Left cardiac atrium (tissue), 4 donors: Measurements from ENCODE around the gene ASIC2. TPM values are rescaled to one million over a fixed set of nuclear protein-coding genes. Genes with fewer than 3 reads are reported as not detected.
A peak's percentile ranks its signal among the peaks of the same experiment; 100 is the strongest.

ENCODE experiments used
- ATAC-seq, 2 donors: fragments of 200-7000 bp; cut with Tn5 transposase; one replicate each; pipeline ENCODE4 v1.9.1; 2020; ENCODE audit warnings: mild to moderate bottlenecking in 2 of 2, moderate library complexity in 2 of 2
- DNase-seq: peaks from one replicate; pipeline ENCODE4 v3.0.0-alpha.2; 2020
- intact Hi-C, 2 donors: fragments of 100-400 bp; cut with DNase I; formaldehyde crosslinking; loops; one replicate each; pipeline versions ENCODE4 v1.14.1 to v1.15.1; 2022 to 2023
- total RNA-seq, 2 donors: library from RNA; stranded (reverse); fragmentation: NEBNext Ultra II Directional; extraction: Animal tissue kit (Norgen Biotek cat#: 25700); gene quantifications; one replicate each; pipeline ENCODE4 v1.2.1, GENCODE V29; 2021
- donor health status: DM: no; HTN: yes; CAD: no.
- donor health status: DM: no; HTN: yes; CAD: no; lungs with severe emphysema.
- donor health status: DM: yes; HTN: yes; CAD: no.
- donor health status: Dilated cardiomyopathy.

The ASIC2 gene
- total RNA-seq, 2 donors from 2014 or later = 0.08 TPM; not detected in 1

DNA sequence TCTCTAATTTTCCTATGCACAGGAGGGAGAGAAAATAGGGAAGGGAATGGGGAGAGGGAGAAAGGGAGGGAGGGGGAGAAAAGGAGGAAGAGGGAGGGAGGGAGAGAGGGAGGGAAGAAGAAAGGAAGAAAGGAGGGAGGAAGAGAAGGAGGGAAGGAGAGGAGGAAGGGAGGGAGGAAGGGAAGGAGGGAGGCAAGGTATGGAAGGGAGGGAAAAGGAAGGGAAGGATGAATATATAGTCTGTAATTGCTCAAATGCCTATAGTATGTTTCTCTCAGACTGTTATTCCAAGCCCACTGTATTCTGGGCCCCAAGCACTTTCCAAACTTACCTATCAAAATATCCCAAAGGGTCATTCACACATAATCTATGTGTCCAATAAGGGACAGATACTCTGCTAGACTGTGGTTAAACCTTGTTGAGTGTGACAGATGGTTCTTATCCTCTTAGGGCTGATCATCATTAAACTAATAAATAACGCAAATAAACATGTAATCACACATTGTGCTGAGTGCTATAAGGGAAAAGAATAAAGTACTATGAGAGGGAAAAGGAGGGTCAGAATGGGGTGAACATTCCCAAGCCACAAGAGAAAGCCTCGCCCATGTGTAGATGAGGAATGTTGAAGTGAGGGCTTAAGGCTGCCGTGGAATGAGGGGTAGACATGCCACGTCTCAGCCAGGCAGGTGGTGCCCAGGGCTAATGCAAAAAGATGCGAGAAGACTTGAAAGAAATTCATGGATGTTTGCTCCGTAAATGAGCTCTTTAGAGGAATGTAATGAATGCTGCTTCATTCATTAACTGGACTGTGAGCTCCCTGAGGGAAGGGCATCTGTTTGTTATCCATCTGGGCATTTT lies 30.6 kb downstream of the ASIC2 start:
- ATAC-seq (no peak), DNase-seq (no peak)
- intact Hi-C loops = no loop called here

DNA sequence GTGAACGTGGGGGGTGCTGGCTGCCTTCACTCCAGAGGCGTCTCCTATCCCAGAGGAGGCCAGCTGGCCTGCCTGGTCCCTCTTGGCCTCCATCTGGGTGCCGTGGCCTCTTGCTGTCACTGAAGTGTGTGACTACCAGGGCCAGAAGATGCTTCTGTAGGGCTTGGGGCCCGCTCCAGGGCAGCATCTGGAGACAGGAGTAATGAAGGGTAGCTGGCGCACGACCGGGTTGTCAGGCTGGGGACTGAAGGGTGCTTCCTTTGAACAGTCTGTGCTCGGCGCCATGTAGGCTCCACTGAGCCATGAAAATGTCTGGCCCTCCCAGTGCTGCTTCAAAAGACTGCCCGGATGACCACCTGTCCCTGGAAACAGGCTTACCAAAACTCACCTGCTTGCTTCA lies 31.3 kb downstream of the ASIC2 start:
- DNase-seq (no peak), ATAC-seq (no peak)
- intact Hi-C loops = no loop called here

DNA sequence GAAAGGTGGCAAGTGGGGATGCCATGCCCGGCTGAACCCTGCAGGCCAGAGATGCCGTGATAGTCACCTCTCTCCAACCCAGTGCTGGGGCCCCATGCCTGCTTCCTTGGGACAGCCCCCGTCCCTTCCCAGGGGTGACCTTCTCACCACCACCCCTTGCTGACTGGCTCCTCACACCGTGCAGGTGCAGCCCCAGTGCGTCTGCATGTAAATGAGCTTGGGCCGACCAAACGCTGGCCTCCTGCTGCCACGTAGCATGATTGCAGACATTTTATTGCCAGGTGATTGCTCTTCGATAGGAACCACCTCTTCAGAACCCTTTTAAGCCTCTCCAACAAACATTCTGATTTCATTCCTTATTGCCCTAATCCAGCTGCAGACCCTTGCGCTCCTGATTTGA lies 32.5 kb downstream of the ASIC2 start:
- DNase-seq = no peak
- no peak for ATAC-seq
- intact Hi-C loops = no loop called here

DNA sequence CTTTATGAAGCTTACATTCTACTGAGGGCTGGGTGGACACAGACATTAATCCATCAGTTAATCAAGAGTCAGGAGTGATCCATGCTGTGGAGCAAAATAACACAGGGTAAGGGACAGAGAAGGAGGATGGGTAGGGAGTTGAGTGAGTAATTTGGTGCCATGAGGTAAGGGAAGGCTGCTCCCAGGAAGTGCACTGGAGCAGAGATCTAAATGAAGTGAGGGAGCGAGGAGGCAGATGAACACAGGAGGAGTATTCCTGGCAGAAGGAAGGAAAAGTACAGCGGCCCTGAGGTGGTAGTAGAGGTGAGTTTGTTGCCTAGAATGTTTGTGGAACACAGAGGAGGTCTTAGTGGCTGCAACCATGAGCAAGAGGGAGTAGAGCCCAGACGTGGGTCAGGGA lies 34.8 kb downstream of the ASIC2 start:
- DNase-seq = no peak
- ATAC-seq = no peak
- intact Hi-C loops = no loop called here

- DNase-seq (no peak), ATAC-seq (no peak)
- intact Hi-C loops = no loop called here
Observed at GRCh38 chr17:33245183-33245582, 47.9 kb downstream of the ASIC2 start.

DNA sequence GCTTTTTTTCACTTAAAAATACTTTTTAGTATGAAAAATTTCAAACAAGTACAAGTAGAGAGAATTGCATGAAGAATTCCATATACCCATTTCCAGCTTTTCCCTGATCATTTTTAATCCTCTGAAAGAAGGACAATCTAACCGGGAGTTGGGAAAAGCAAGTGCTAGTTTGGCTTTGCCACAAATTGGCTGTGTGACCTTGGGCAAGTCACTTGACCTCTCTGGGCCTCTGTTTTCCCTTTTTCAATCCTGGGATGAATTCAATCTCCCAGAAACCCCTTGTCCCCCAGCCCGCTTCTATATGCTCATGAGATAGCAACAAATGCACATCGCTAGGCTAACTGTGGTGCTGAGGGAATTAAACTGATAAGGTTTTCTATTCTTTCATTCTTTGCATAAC lies 49.4 kb downstream of the ASIC2 start:
- intact Hi-C loops = no loop called here
- DNase-seq (no peak), ATAC-seq (no peak)

DNA sequence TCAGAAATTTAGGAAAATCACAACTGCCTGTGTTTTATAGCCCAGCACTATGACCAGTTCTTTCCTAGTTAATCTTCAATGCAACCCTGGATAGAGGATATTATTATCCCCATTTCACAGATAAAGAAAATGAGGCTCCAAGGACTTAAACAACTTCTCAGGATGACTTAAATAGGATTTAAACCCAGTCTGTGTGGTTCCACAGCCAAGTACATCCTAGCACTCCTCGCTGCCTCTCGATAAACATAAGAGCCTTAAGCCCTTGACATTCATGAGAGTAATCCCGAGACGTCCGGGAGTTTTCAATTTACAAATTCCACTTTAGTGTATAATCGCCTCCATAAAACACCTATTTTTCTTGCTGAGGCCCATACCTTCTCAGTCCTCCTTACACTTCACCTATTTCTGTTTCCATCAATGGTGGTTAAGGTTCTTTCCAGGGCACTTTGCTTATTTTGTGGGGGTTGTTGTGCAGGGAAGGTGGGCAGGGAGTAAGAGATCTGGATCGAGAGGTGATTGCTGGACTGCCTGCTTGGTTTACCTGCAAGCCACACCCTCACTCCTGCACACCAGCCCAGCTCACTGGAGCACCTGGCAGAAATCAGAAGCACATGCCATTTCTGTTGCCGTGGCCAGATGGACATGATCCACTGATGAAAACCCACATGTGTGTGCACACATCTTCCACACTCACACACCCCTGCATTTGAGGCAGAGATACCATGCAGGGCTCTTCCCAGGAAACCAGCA lies 50.5 kb downstream of the ASIC2 start:
- DNase-seq (no peak), ATAC-seq (no peak)
- intact Hi-C loops = no loop called here

GRCh38 chr17:33241390-33241789 lies 51.7 kb downstream of the ASIC2 start:
- intact Hi-C loops = no loop called here
- DNase-seq = no peak

GRCh38 chr17:33240362-33240761 lies 52.7 kb downstream of the ASIC2 start:
- intact Hi-C loops = no loop called here
- DNase-seq (no peak), ATAC-seq (no peak)

More at GRCh38 chr17:33241390-33241789, 51.7 kb downstream of the ASIC2 start:
- ATAC-seq = peak; percentile 34 to 96

DNA sequence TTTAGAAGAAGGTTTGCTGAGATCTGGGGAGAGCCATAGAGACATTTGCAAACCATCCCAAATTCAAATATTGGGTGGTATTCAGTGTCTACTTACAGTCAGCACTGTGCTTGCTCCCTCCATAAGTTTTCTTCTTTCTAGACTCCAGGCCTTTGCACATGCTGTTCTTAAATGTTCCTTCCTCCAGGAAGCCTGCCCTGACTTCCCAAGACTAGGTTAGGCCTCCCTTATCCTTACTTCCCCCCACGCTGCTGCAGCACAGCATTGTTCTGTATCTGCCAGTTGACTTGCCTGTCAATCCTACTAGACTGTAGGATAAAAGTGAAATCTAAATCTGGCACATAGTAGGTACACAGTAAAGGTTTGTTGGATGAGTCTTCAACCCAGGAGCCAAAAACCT lies 53.4 kb downstream of the ASIC2 start:
- DNase-seq (no peak), ATAC-seq (no peak)
- intact Hi-C loops = loop anchor here in 1 of 2 donors (10.0 kb wide), 1 partner anchor 55 kb away; the partner anchor contains the start of gene ASIC2

- DNase-seq = peak; percentile 80
- peak; percentile 95 to 99 for ATAC-seq
- intact Hi-C loops = loop anchor here in 1 of 2 donors (10.0 kb wide), 1 partner anchor 60 kb away; the partner anchor contains the start of gene ASIC2
Observed at GRCh38 chr17:33234930-33235685, 58.0 kb downstream of the ASIC2 start.

GRCh38 chr17:33234233-33234632 lies 58.9 kb downstream of the ASIC2 start:
- intact Hi-C loops = loop anchor here in 1 of 2 donors (10.0 kb wide), 1 partner anchor 61 kb away; the partner anchor contains the start of gene ASIC2
- ATAC-seq (no peak), DNase-seq (no peak)

- ATAC-seq (peak; percentile 42 to 62), DNase-seq (no peak)
- intact Hi-C loops = loop anchor here in 1 of 2 donors (10.0 kb wide), 1 partner anchor 61 kb away; the partner anchor contains the start of gene ASIC2
Observed at GRCh38 chr17:33233811-33234177, 59.3 kb downstream of the ASIC2 start.

DNA sequence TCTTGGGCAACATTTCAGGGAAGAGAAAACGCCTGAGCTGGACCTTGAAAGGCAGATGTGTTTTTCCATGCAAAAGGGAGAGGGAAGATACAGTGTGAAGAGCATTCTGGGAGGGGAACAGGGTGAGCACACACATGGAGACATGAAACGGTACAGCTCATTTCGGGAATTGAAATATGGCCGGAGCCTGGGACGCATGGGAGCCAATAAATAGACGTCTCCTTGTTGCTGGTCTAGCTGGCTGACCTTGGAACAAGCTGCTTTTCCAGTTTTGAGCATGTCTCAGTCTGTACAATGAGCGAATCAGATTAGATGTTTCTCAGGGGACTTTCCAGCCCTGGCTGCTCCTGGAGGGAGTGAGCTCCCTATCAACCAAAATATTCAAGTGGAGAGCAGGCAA lies 63.6 kb downstream of the ASIC2 start:
- intact Hi-C loops = no loop called here
- ATAC-seq = no peak
- DNase-seq = no peak

- ATAC-seq (no peak), DNase-seq (no peak)
- intact Hi-C loops = no loop called here
Observed at GRCh38 chr17:33229028-33229427, 64.1 kb downstream of the ASIC2 start.

DNA sequence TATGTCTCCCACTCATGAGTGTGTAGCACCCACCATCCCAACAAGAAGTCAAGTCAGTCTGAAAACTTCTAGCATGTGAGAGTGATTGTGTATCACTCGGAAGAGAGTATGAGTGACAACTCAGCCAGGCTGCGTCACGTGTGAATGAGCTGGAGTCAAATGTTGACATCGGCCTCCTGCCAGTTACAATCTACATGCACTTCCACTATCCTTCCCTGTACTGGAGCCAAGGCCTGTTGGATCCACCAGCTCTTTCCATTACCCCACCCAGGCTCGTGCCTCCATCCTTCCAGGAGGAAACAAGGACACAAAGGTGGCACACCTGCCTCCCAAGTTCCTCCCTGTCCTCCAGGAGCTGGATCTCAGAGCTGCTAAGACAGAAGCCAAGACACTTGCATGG lies 64.5 kb downstream of the ASIC2 start:
- ATAC-seq (peak in 1 of 2 donors; percentile 47), DNase-seq (peak; percentile 42)
- intact Hi-C loops = no loop called here

GRCh38 chr17:33227911-33228310 lies 65.2 kb downstream of the ASIC2 start:
- ATAC-seq (no peak), DNase-seq (no peak)
- intact Hi-C loops = no loop called here

GRCh38 chr17:33225994-33226393 lies 67.1 kb downstream of the ASIC2 start:
- intact Hi-C loops = no loop called here

DNA sequence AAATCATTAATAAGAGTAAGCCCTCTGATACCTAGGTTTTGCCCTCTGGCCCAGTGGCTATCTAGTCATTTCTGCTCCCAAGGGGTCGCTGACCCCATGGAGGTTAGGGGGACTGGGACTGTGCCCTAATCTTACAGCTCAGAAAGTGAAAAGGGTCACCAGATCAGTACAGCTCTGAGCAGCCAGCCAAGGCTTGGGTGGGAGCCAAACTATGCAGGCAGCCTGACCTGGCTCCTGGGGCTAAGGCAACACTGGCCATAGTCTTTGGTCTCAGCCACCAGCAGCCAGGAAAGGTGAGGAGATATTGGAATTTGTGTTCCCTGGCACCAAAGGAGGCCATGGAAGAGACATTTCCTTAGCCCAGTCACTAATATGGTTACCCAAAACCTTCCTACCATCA lies 67.6 kb downstream of the ASIC2 start:
- DNase-seq (no peak), ATAC-seq (no peak)
- intact Hi-C loops = no loop called here

More at GRCh38 chr17:33225994-33226393, 67.1 kb downstream of the ASIC2 start:
- DNase-seq (no peak), ATAC-seq (no peak)
